ENCODE measurements around the gene PLA2R1.

Gene PLA2R1

GRCh38 chr2:159892990-159893810 is 169.2 kb downstream of the PLA2R1 start:
- Histone ChIP-seq H2AK5ac (ENCODE audit: low read length, severe bottlenecking) (no peak overlapping the region), H3K9ac (ENCODE audit: low read length) (no peak overlapping the region), H3K23ac (ENCODE audit: low read length in 2 of 2) (no peak overlapping the region), H3K27me3 (ENCODE audit: control insufficient read depth in 1 of 2, insufficient read depth in 1 of 2, low read length in 2 of 2) (peaks cover 0 to 3% of the 10 kb centered on the region in 2 experiments), H3K14ac (ENCODE audit: low read length in 2 of 2) (no peak overlapping the region), H3K18ac (ENCODE audit: low read depth in 1 of 2, low read length in 2 of 2) (no peak overlapping the region), H4K8ac (ENCODE audit: low read length) (no peak overlapping the region), H2BK5ac (ENCODE audit: low read depth, low read length, poor library complexity, severe bottlenecking) (no peak overlapping the region), H3K79me1 (replicated peaks; ENCODE audit: low read length, poor library complexity, severe bottlenecking) (no peaks in the 10 kb centered on the region), H3K4me3 (ENCODE audit: insufficient read depth in 1 of 2, low read depth in 1 of 2, low read length in 2 of 2) (no peak overlapping the region), H3K4me1 (ENCODE audit: control insufficient read depth, insufficient read depth, low read depth, low read length) (peaks cover 3% of the 10 kb centered on the region), H4K91ac (ENCODE audit: low read length) (no peak overlapping the region), H2AFZ (ENCODE audit: low read depth, low read length) (no peak overlapping the region), H2BK15ac (ENCODE audit: low read depth, poor library complexity, severe bottlenecking) (no peak overlapping the region), H3K27ac (ENCODE audit: low read length, poor library complexity, severe bottlenecking) (no peak overlapping the region), H2BK12ac (ENCODE audit: low read length in 2 of 2) (no peak overlapping the region), H3K4me2 (ENCODE audit: low read length, poor library complexity, severe bottlenecking) (no peak overlapping the region), H3K9me3 (ENCODE audit: control insufficient read depth, low read length) (no peaks in the 10 kb centered on the region), H3K36me3 (ENCODE audit: control insufficient read depth in 1 of 2, insufficient read depth in 2 of 2, low read depth in 1 of 2, low read length in 2 of 2) (no peaks in the 10 kb centered on the region), H3K4ac (ENCODE audit: low read depth in 1 of 2, low read length in 2 of 2) (no peak overlapping the region), H2BK120ac (ENCODE audit: low read depth, low read length) (no peak overlapping the region)
- 96% methylated on average over 7 of the region's 8 CpGs for WGBS
- no peak for DNase-seq

GRCh38 chr2:159891917-159892730 is 170.3 kb downstream of the PLA2R1 start:
- Histone ChIP-seq H3K36me3 (ENCODE audit: control insufficient read depth in 1 of 2, insufficient read depth in 2 of 2, low read depth in 1 of 2, low read length in 2 of 2) (no peaks in the 10 kb centered on the region), H3K18ac (ENCODE audit: low read depth in 1 of 2, low read length in 2 of 2) (no peak overlapping the region), H3K14ac (ENCODE audit: low read length in 2 of 2) (no peak overlapping the region), H3K4ac (ENCODE audit: low read depth in 1 of 2, low read length in 2 of 2) (no peak overlapping the region), H2BK120ac (ENCODE audit: low read depth, low read length) (no peak overlapping the region), H2BK5ac (ENCODE audit: low read depth, low read length, poor library complexity, severe bottlenecking) (no peak overlapping the region), H2AK5ac (ENCODE audit: low read length, severe bottlenecking) (no peak overlapping the region), H3K4me3 (ENCODE audit: insufficient read depth in 1 of 2, low read depth in 1 of 2, low read length in 2 of 2) (no peak overlapping the region), H3K9ac (ENCODE audit: low read length) (no peak overlapping the region), H2BK15ac (ENCODE audit: low read depth, poor library complexity, severe bottlenecking) (no peak overlapping the region), H3K27me3 (ENCODE audit: control insufficient read depth in 1 of 2, insufficient read depth in 1 of 2, low read length in 2 of 2) (peaks cover 0 to 3% of the 10 kb centered on the region in 2 experiments), H2AFZ (ENCODE audit: low read depth, low read length) (no peak overlapping the region), H3K4me1 (ENCODE audit: control insufficient read depth, insufficient read depth, low read depth, low read length) (peaks cover 3% of the 10 kb centered on the region), H3K27ac (ENCODE audit: low read length, poor library complexity, severe bottlenecking) (no peak overlapping the region), H3K4me2 (ENCODE audit: low read length, poor library complexity, severe bottlenecking) (no peak overlapping the region), H3K9me3 (ENCODE audit: control insufficient read depth, low read length) (no peaks in the 10 kb centered on the region), H4K91ac (ENCODE audit: low read length) (no peak overlapping the region), H4K8ac (ENCODE audit: low read length) (no peak overlapping the region), H3K23ac (ENCODE audit: low read length in 2 of 2) (no peak overlapping the region), H3K79me1 (replicated peaks; ENCODE audit: low read length, poor library complexity, severe bottlenecking) (no peaks in the 10 kb centered on the region), H2BK12ac (ENCODE audit: low read length in 2 of 2) (no peak overlapping the region)
- DNase-seq, result peak; percentile 20
- WGBS, result 67% methylated on average over 1 of the region's 2 CpGs

- Histone ChIP-seq H3K4me1 (ENCODE audit: control insufficient read depth, insufficient read depth, low read depth, low read length) (peaks cover 3% of the 10 kb centered on the region), H3K14ac (ENCODE audit: low read length in 2 of 2) (no peak overlapping the region), H3K9me3 (ENCODE audit: control insufficient read depth, low read length) (no peaks in the 10 kb centered on the region), H3K4ac (ENCODE audit: low read depth in 1 of 2, low read length in 2 of 2) (no peak overlapping the region), H3K36me3 (ENCODE audit: control insufficient read depth in 1 of 2, insufficient read depth in 2 of 2, low read depth in 1 of 2, low read length in 2 of 2) (no peaks in the 10 kb centered on the region), H3K4me3 (ENCODE audit: insufficient read depth in 1 of 2, low read depth in 1 of 2, low read length in 2 of 2) (no peak overlapping the region), H3K79me1 (replicated peaks; ENCODE audit: low read length, poor library complexity, severe bottlenecking) (no peaks in the 10 kb centered on the region), H3K18ac (ENCODE audit: low read depth in 1 of 2, low read length in 2 of 2) (no peak overlapping the region), H3K27ac (ENCODE audit: low read length, poor library complexity, severe bottlenecking) (no peak overlapping the region), H2BK5ac (ENCODE audit: low read depth, low read length, poor library complexity, severe bottlenecking) (no peak overlapping the region), H2AK5ac (ENCODE audit: low read length, severe bottlenecking) (no peak overlapping the region), H2AFZ (ENCODE audit: low read depth, low read length) (no peak overlapping the region), H3K4me2 (ENCODE audit: low read length, poor library complexity, severe bottlenecking) (no peak overlapping the region), H2BK12ac (ENCODE audit: low read length in 2 of 2) (no peak overlapping the region), H4K91ac (ENCODE audit: low read length) (no peak overlapping the region), H3K23ac (ENCODE audit: low read length in 2 of 2) (no peak overlapping the region), H2BK15ac (ENCODE audit: low read depth, poor library complexity, severe bottlenecking) (no peak overlapping the region), H2BK120ac (ENCODE audit: low read depth, low read length) (no peak overlapping the region), H4K8ac (ENCODE audit: low read length) (no peak overlapping the region), H3K27me3 (ENCODE audit: control insufficient read depth in 1 of 2, insufficient read depth in 1 of 2, low read length in 2 of 2) (no peaks in the 10 kb centered on the region), H3K9ac (ENCODE audit: low read length) (no peak overlapping the region)
- DNase-seq, result no peak
These were observed 171.2 kb downstream of the PLA2R1 start for GRCh38 chr2:159891267-159891588.

- WGBS, result no CpG with 5 or more reads among the region's 1 CpG
- Histone ChIP-seq H2BK120ac (ENCODE audit: low read depth, low read length) (no peak overlapping the region), H3K27me3 (ENCODE audit: control insufficient read depth in 1 of 2, insufficient read depth in 1 of 2, low read length in 2 of 2) (no peaks in the 10 kb centered on the region), H4K8ac (ENCODE audit: low read length) (no peak overlapping the region), H3K18ac (ENCODE audit: low read depth in 1 of 2, low read length in 2 of 2) (no peak overlapping the region), H3K4me2 (ENCODE audit: low read length, poor library complexity, severe bottlenecking) (no peak overlapping the region), H2BK15ac (ENCODE audit: low read depth, poor library complexity, severe bottlenecking) (no peak overlapping the region), H3K14ac (ENCODE audit: low read length in 2 of 2) (no peak overlapping the region), H3K23ac (ENCODE audit: low read length in 2 of 2) (no peak overlapping the region), H3K4me3 (ENCODE audit: insufficient read depth in 1 of 2, low read depth in 1 of 2, low read length in 2 of 2) (no peak overlapping the region), H2AFZ (ENCODE audit: low read depth, low read length) (no peak overlapping the region), H2AK5ac (ENCODE audit: low read length, severe bottlenecking) (peak overlapping the region; percentile 50), H3K79me1 (replicated peaks; ENCODE audit: low read length, poor library complexity, severe bottlenecking) (no peaks in the 10 kb centered on the region), H3K9me3 (ENCODE audit: control insufficient read depth, low read length) (no peaks in the 10 kb centered on the region), H4K91ac (ENCODE audit: low read length) (no peak overlapping the region), H3K36me3 (ENCODE audit: control insufficient read depth in 1 of 2, insufficient read depth in 2 of 2, low read depth in 1 of 2, low read length in 2 of 2) (no peaks in the 10 kb centered on the region), H3K9ac (ENCODE audit: low read length) (no peak overlapping the region), H2BK12ac (ENCODE audit: low read length in 2 of 2) (no peak overlapping the region), H3K4me1 (ENCODE audit: control insufficient read depth, insufficient read depth, low read depth, low read length) (peaks cover 3% of the 10 kb centered on the region), H2BK5ac (ENCODE audit: low read depth, low read length, poor library complexity, severe bottlenecking) (no peak overlapping the region), H3K4ac (ENCODE audit: low read depth in 1 of 2, low read length in 2 of 2) (no peak overlapping the region), H3K27ac (ENCODE audit: low read length, poor library complexity, severe bottlenecking) (no peak overlapping the region)
- no peak for DNase-seq
These were observed 171.7 kb downstream of the PLA2R1 start for GRCh38 chr2:159890551-159891266.
